GM18873 (cell line): ENCODE results near the gene CLDN20.
"Not testable (repeated sequence)": the region's sequence is repeated elsewhere in the genome, so short reads cannot be mapped to it uniquely, and the experiment has no call there.

Experiments used
- ATAC-seq: cut with Tn5 transposase; IDR thresholded peaks from one replicate; pipeline ENCODE4 v1.9.1; 2021; ENCODE audit warnings: mild to moderate bottlenecking, moderate library complexity, moderate number of reproducible peaks; ENCODE audit not compliant: unreplicated experiment, low FRiP score

CLDN20 gene

GRCh38 chr6:155268088-155268867, 4.5 kb downstream of the CLDN20 start:
- not testable (repeated sequence) for ATAC-seq

GRCh38 chr6:155269765-155270164, 6.0 kb downstream of the CLDN20 start:
- ATAC-seq, result no peak

GRCh38 chr6:155270561-155271091, 6.8 kb downstream of the CLDN20 start:
- no peak for ATAC-seq

- ATAC-seq, result no peak
Observed at GRCh38 chr6:155271145-155271544, 7.3 kb downstream of the CLDN20 start.

GRCh38 chr6:155272353-155273232, 8.8 kb downstream of the CLDN20 start:
- ATAC-seq, result no peak

GRCh38 chr6:155273431-155273830, 9.6 kb downstream of the CLDN20 start:
- ATAC-seq, result no peak

- ATAC-seq, result no peak
Observed at GRCh38 chr6:155274106-155274505, 10.3 kb downstream of the CLDN20 start.

GRCh38 chr6:155274533-155274932, 10.7 kb downstream of the CLDN20 start:
- no peak for ATAC-seq

GRCh38 chr6:155275808-155276480, 12.1 kb downstream of the CLDN20 start:
- no peak for ATAC-seq

GRCh38 chr6:155276638-155277037, 12.8 kb downstream of the CLDN20 start:
- no peak for ATAC-seq

GRCh38 chr6:155278319-155279049, 14.7 kb downstream of the CLDN20 start:
- no peak for ATAC-seq

- no peak for ATAC-seq
Observed at GRCh38 chr6:155284775-155285174, 21.0 kb downstream of the CLDN20 start.

GRCh38 chr6:155287762-155288161, 23.9 kb downstream of the CLDN20 start:
- no peak for ATAC-seq

GRCh38 chr6:155290491-155290890, 26.7 kb downstream of the CLDN20 start:
- no peak for ATAC-seq

- no peak for ATAC-seq
Observed at GRCh38 chr6:155291291-155291690, 27.5 kb downstream of the CLDN20 start.

- ATAC-seq, result no peak
Observed at GRCh38 chr6:155292711-155293110, 28.9 kb downstream of the CLDN20 start.

GRCh38 chr6:155297669-155298068, 33.9 kb downstream of the CLDN20 start:
- ATAC-seq, result no peak

GRCh38 chr6:155301867-155302266, 38.1 kb downstream of the CLDN20 start:
- no peak for ATAC-seq

- no peak for ATAC-seq
Observed at GRCh38 chr6:155303361-155303870, 39.6 kb downstream of the CLDN20 start.

- ATAC-seq, result no peak
Observed at GRCh38 chr6:155306958-155307357, 43.1 kb downstream of the CLDN20 start.
